Subcutaneous abdominal adipose tissue (tissue), 5 donors: Measurements from ENCODE around the gene KCNG2.

ENCODE experiments used
- H3K27ac ChIP-seq: one replicate; pipeline ENCODE4 v1.7.0; 2013; ENCODE audit warnings: low read depth, mild to moderate bottlenecking, inconsistent platforms, low read length, moderate library complexity
- H3K27me3 ChIP-seq, 5 donors: one replicate each; pipeline ENCODE4 v1.7.0; 2013; ENCODE audit warnings: low read length in 5 of 5, inconsistent platforms in 1 of 5; ENCODE audit not compliant: control insufficient read depth in 5 of 5, insufficient read depth in 4 of 5
- H3K36me3 ChIP-seq, 5 donors: one replicate each; pipeline ENCODE4 v1.7.0; 2013; ENCODE audit warnings: low read length in 5 of 5; ENCODE audit not compliant: control insufficient read depth in 5 of 5, insufficient read depth in 5 of 5
- H3K4me1 ChIP-seq, 5 donors: one replicate each; pipeline ENCODE4 v1.7.0; 2013; ENCODE audit warnings: low read length in 5 of 5, mild to moderate bottlenecking in 3 of 5, moderate library complexity in 1 of 5; ENCODE audit not compliant: control insufficient read depth in 5 of 5, insufficient read depth in 5 of 5
- H3K4me3 ChIP-seq, 5 donors: one replicate each; pipeline ENCODE4 v1.7.0; 2013; ENCODE audit warnings: low read length in 5 of 5, low read depth in 1 of 5
- H3K9ac ChIP-seq, 5 donors: one replicate each; pipeline ENCODE4 v1.7.0; 2013; ENCODE audit warnings: low read length in 5 of 5, mild to moderate bottlenecking in 4 of 5, moderate library complexity in 3 of 5
- H3K9me3 ChIP-seq, 5 donors: one replicate each; pipeline ENCODE4 v1.7.0; 2013; ENCODE audit warnings: low read length in 5 of 5; ENCODE audit not compliant: control insufficient read depth in 5 of 5
- donor health status: healthy.
- donor health status: healthy.
- donor health status: healthy.
- donor health status: healthy.
- donor health status: healthy.

KCNG2 gene

DNA sequence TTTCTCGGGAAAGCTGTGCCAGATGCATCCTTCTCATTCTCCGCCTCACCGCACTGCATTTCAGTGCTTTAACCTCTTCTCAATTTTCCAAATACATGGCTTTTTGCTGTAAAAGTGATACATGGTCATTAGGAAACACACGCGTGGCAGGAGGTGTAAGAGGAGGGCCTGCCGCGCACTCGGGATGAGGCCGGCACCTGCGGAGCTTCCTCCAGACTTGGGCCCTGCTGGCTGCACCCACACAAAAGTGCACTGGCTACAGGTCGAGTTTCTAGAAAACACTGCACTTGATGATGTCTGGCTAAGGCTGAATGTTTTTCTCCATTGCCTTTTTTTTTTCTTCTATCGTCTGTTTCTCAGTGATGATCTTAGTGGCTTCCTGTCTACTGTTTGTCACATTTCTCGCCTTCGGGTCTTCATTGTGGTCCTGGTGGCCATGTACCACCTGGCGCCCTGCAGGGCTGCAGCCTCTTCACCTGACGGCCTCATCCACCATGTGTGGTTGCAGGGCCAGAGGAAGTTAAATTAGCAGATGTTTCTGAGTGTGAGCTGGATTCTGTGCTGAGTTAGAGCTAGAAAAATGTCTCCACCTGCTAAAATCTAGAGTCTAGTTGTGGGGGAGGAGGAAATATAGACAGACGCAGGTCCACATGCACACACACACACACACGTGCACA, 7.6 kb downstream of the KCNG2 start:
- H3K27ac ChIP-seq: no peak overlapping the region
- no peak overlapping the region for H3K9ac ChIP-seq
- H3K36me3 ChIP-seq: no peaks in the 10 kb centered on the region
- no peaks in the 10 kb centered on the region for H3K9me3 ChIP-seq
- H3K27me3 ChIP-seq: peaks cover 0 to 6% (median 3%) of the 10 kb centered on the region in 5 donors
- no peak overlapping the region for H3K4me3 ChIP-seq
- no peaks in the 10 kb centered on the region for H3K4me1 ChIP-seq

DNA sequence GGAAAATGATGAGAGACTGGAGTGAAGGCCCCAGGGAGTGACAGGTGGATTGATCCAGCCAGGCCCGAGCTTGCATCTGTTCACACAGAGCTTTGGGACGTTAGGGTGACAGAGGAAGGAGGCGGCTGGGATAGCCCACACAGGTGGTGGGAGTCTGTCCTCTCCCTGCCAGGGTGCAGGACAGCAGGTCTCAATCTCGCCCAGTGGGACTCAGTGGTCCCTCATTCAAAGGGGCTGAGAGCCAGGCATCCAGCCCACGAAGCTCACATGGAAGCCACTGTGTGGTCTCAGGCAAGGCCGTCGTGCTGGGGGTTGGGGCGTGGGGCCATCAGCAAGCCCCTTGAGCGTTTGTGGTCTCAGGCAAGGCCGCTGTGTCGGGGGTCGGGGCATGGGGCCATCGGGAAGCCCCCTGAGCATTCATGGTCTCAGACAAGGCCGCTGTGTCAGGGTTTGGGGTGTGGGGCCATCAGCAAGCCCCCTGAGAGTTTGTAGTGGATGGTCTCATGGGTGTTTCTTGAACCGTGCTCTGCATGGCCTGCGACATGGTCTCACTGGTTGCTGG, 8.3 kb downstream of the KCNG2 start:
- Histone ChIP-seq H3K36me3 (no peaks in the 10 kb centered on the region), H3K27ac (no peak overlapping the region), H3K27me3 (no peaks in the 10 kb centered on the region), H3K4me1 (no peaks in the 10 kb centered on the region), H3K4me3 (no peak overlapping the region), H3K9me3 (no peaks in the 10 kb centered on the region), H3K9ac (no peak overlapping the region)

GRCh38 chr18:79806976-79807841, 9.5 kb downstream of the KCNG2 start:
- Histone ChIP-seq H3K27ac (no peak overlapping the region), H3K36me3 (no peaks in the 10 kb centered on the region), H3K27me3 (no peaks in the 10 kb centered on the region), H3K4me1 (no peaks in the 10 kb centered on the region), H3K4me3 (no peak overlapping the region), H3K9me3 (no peaks in the 10 kb centered on the region), H3K9ac (no peak overlapping the region)

DNA sequence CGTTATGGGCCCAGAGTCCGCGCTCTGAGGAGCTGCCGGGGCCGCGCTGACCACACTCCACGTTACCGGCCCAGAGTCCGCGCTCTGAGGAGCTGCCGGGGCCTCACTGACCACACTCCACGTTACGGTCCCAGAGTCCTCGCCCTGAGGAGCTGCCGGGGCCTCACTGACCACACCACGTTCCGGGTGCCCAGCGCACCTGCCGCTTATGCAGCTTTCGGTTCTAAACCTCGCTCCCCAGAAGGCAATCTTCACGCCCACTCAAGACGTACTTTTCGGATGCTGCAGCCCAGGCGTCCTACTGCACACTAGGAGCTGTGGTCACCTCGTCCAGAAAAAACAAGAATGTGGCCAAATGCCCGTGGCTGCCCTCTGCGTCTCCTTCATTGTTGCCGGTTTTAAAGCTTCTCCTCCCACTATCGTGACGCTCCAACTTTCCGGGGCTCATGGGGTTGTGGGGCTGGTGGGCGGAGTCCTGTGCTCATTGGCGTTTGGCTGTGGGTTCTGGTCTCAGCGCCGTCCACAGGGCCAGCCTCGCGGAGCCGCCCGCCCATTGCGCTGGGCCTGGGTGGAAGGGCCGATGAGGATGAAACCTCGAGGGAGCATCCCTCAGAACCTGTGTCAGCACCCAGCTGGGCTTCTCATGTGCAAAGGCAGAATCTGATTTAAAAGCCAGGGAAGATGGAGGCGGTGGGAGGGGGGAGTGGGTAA, 11.9 kb downstream of the KCNG2 start:
- Histone ChIP-seq H3K9ac (no peak overlapping the region), H3K4me1 (no peaks in the 10 kb centered on the region), H3K27me3 (no peaks in the 10 kb centered on the region), H3K27ac (no peak overlapping the region), H3K9me3 (no peaks in the 10 kb centered on the region), H3K36me3 (no peaks in the 10 kb centered on the region), H3K4me3 (no peak overlapping the region)

DNA sequence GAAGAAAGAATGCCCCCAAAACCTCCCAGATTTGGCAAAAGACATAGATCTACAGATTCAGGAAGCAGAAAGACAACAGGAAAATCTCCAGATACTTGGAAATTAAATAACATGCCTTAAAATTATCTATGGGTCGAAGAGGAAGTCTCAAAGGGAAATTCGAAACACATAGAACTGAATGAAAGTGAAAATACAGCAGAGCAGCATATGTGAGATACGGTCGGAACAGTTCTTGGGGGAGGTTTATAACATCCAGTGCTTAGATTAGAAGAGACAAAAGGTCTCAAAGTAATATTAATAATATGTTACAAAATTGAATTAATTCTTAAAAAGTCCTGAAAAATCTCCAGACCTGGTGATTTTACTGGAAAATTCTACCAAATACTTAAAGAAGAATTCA, 14.3 kb downstream of the KCNG2 start:
- Histone ChIP-seq H3K27ac (no peak overlapping the region), H3K27me3 (peaks cover 3 to 10% (median 8%) of the 10 kb centered on the region in 5 donors), H3K9ac (no peak overlapping the region)

GRCh38 chr18:79814373-79814772, 16.6 kb downstream of the KCNG2 start:
- Histone ChIP-seq H3K9ac (no peak overlapping the region), H3K36me3 (no peaks in the 10 kb centered on the region), H3K4me1 (peaks cover 0 to 19% (median 6%) of the 10 kb centered on the region in 5 donors), H3K27ac (no peak overlapping the region), H3K4me3 (no peak overlapping the region), H3K9me3 (no peaks in the 10 kb centered on the region), H3K27me3 (peaks cover 7 to 14% (median 11%) of the 10 kb centered on the region in 5 donors)

More for the DNA sequence above, 14.3 kb downstream of the KCNG2 start:
- no peak overlapping the region for H3K4me3 ChIP-seq
- H3K9me3 ChIP-seq: no peaks in the 10 kb centered on the region
- peaks cover 0 to under 1% (median 0%) of the 10 kb centered on the region in 5 donors for H3K4me1 ChIP-seq
- no peaks in the 10 kb centered on the region for H3K36me3 ChIP-seq

- Histone ChIP-seq H3K4me3 (no peak overlapping the region), H3K36me3 (no peaks in the 10 kb centered on the region), H3K4me1 (peaks cover 0 to 31% (median 12%) of the 10 kb centered on the region in 5 donors), H3K9me3 (no peaks in the 10 kb centered on the region), H3K9ac (no peak overlapping the region), H3K27ac (no peak overlapping the region), H3K27me3 (peaks cover 7 to 14% (median 11%) of the 10 kb centered on the region in 5 donors)
These were observed 17.9 kb downstream of the KCNG2 start for GRCh38 chr18:79815657-79816056.

GRCh38 chr18:79816092-79816491, 18.4 kb downstream of the KCNG2 start:
- no peak overlapping the region for H3K27ac ChIP-seq
- no peaks in the 10 kb centered on the region for H3K36me3 ChIP-seq
- no peaks in the 10 kb centered on the region for H3K9me3 ChIP-seq
- H3K27me3 ChIP-seq: peaks cover 7 to 14% (median 11%) of the 10 kb centered on the region in 5 donors
- H3K4me3 ChIP-seq: no peak overlapping the region
- H3K4me1 ChIP-seq: peaks cover 0 to 31% (median 12%) of the 10 kb centered on the region in 5 donors
- no peak overlapping the region for H3K9ac ChIP-seq

DNA sequence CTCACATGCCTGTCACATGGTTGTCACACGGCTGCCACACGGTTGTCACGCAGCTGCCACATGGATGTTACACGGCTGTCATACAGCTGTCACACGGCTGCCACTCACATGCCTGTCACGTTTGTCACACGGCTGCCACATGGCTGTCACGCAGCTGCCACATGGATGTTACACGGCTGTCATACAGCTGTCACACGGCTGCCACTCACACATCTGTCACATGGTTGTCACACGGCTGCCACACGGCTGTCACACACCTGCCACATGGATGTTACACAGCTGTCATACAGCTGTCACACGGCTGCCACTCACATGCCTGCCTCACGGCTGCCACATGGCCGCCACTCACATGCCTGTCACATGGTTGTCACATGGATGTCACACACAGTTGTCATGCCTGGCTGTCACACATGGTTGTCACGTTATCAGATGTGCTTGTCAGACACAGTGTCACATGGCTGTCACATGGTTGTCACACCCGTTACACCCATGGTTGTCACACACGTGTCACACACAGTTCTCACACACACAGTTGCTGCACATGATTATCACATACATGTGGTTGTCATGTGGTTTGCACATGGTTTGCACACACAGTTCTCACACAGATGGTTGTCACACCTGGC, 19.4 kb downstream of the KCNG2 start:
- H3K4me3 ChIP-seq: no peak overlapping the region
- no peak overlapping the region for H3K9ac ChIP-seq
- peaks cover 7 to 14% (median 11%) of the 10 kb centered on the region in 5 donors for H3K27me3 ChIP-seq
- H3K36me3 ChIP-seq: no peaks in the 10 kb centered on the region
- no peak overlapping the region for H3K27ac ChIP-seq
- no peaks in the 10 kb centered on the region for H3K9me3 ChIP-seq
- H3K4me1 ChIP-seq: peaks cover 0 to 31% (median 12%) of the 10 kb centered on the region in 5 donors
